Sigmoid colon (tissue), 7 donors: ENCODE results near the gene ACY1. TPM values are rescaled to one million over a fixed set of nuclear protein-coding genes. Genes with fewer than 3 reads are reported as not detected.

Source experiments
- DNase-seq: peaks from one replicate; pipeline ENCODE4 v3.0.0-alpha.2; 2019
- H3K27ac ChIP-seq, 4 donors: fragments of 200-600 bp; sonication (generic); one replicate each; pipeline ENCODE4 v1.5.1; 2016 to 2019; ENCODE audit warnings: mild to moderate bottlenecking in 1 of 4
- H3K27me3 ChIP-seq, 3 donors: fragments of 200-600 bp; sonication (generic); one replicate each; pipeline ENCODE4 v1.5.1; 2019; ENCODE audit warnings: mild to moderate bottlenecking in 1 of 3
- H3K36me3 ChIP-seq, 4 donors: fragments of 200-600 bp; sonication (generic); one replicate each; pipeline ENCODE4 v1.5.1; 2016 to 2019
- H3K4me1 ChIP-seq, 4 donors: fragments of 200-600 bp; sonication (generic); one replicate each; pipeline ENCODE4 v1.5.1; 2017 to 2019
- H3K4me3 ChIP-seq, 4 donors: fragments of 200-600 bp; sonication (generic); one replicate each; pipeline ENCODE4 v1.5.1; 2017 to 2019; ENCODE audit warnings: mild to moderate bottlenecking in 2 of 4, moderate library complexity in 1 of 4
- H3K9me3 ChIP-seq, 4 donors: fragments of 200-600 bp in 3 of 4; sonication (generic) in 3 of 4; one replicate each; pipeline versions ENCODE4 v1.5.1 to v1.6.1; 2013 to 2019
- CTCF ChIP-seq, 4 experiments: fragments of 450-650 bp in 3 of 4; fragments of 200-600 bp in 1 of 4; IDR thresholded peaks; one replicate each; pipeline ENCODE4 v1.5.1; 2016 to 2019; ENCODE audit warnings: antibody characterized with exemption in 4 of 4, mild to moderate bottlenecking in 3 of 4, moderate library complexity in 2 of 4
- EP300 ChIP-seq, 4 donors: sonication (generic); formaldehyde crosslinking; IDR thresholded peaks; one replicate each; pipeline ENCODE4 v1.6.1; 2017; ENCODE audit warnings: antibody characterized with exemption in 4 of 4
- POLR2A ChIP-seq, 2 donors: fragments of 450-650 bp; IDR thresholded peaks; one replicate each; pipeline ENCODE4 v1.6.1; 2016; ENCODE audit warnings: antibody characterized with exemption in 2 of 2, mild to moderate bottlenecking in 2 of 2, moderate library complexity in 2 of 2
- POLR2AphosphoS5 ChIP-seq, 4 donors: sonication (generic); formaldehyde crosslinking; IDR thresholded peaks; one replicate each; pipeline ENCODE4 v1.6.1; 2017; ENCODE audit warnings: antibody characterized with exemption in 4 of 4
- WGBS, 2 donors: extraction: QIAGEN DNeasy Blood & Tissue Kit; methylation state at CpG; one replicate each; pipeline ENCODE4 v1.1.7; 2013; 5-methylcytosine and 5-hydroxymethylcytosine counted together
- intact Hi-C: fragments of 100-400 bp; cut with DNase I; formaldehyde crosslinking; loops from one replicate; pipeline ENCODE4 v1.15.1; 2023
- polyA plus RNA-seq, 3 donors: library from polyadenylated mRNA; stranded (reverse); fragments of 200-250 nt; gene quantifications; one replicate each; pipeline ENCODE4 v1.2.3, GENCODE V29; 2013
- total RNA-seq, 4 donors: library from RNA; depleted of rRNA; stranded (reverse); fragments of >200 nt; gene quantifications; one replicate each; pipeline ENCODE4 v1.1.0, GENCODE V29; 2016
- donor health status: healthy with polysubstance abuse.
- donor health status: Bipolar disorder and iron deficiency.
- donor health status: healthy.

ACY1 gene
- total and polyA plus RNA-seq, 7 donors = 1.4 to 279 (median 25.3) TPM

- Histone ChIP-seq H3K27ac (peak overlapping the region in 3 of 4 donors; percentile 17 to 76 (median 34)), H3K9me3 (no peaks in the 10 kb centered on the region), H3K4me3 (no peak overlapping the region), H3K36me3 (no peaks in the 10 kb centered on the region), H3K4me1 (peaks cover 0 to 23% (median 19%) of the 10 kb centered on the region in 4 donors), H3K27me3 (no peaks in the 10 kb centered on the region)
- 82 to 87% methylated on average over 17 of the region's 17 CpGs for WGBS, 2 donors
- intact Hi-C loops = no loop called here
- DNase-seq = no peak
- TF ChIP-seq EP300 (IDR thresholded peaks at IDR 0.05) = no peak
- TF ChIP-seq CTCF (IDR thresholded peaks at IDR 0.05) = no peak
- no peak for TF ChIP-seq POLR2AphosphoS5 (IDR thresholded peaks at IDR 0.05)
- TF ChIP-seq POLR2A (IDR thresholded peaks at IDR 0.05) = no peak
Observed at GRCh38 chr3:52019352-52020080, 36.2 kb downstream of the ACY1 start.

- TF ChIP-seq CTCF (IDR thresholded peaks at IDR 0.05) (no peak), POLR2AphosphoS5 (IDR thresholded peaks at IDR 0.05) (no peak)
- WGBS, 2 donors = 92 to 94% methylated on average over 7 of the region's 7 CpGs
- intact Hi-C loops = no loop called here
- H3K9me3 ChIP-seq = no peaks in the 10 kb centered on the region
- H3K4me1 ChIP-seq = peaks cover 0 to 23% (median 19%) of the 10 kb centered on the region in 4 donors
- DNase-seq = no peak
- H3K4me3 ChIP-seq = no peak overlapping the region
- no peaks in the 10 kb centered on the region for H3K36me3 ChIP-seq
- H3K27ac ChIP-seq = peak overlapping the region in 1 of 4 donors; percentile 76
- H3K27me3 ChIP-seq = no peaks in the 10 kb centered on the region
Observed at GRCh38 chr3:52020796-52021195, 37.5 kb downstream of the ACY1 start.

- intact Hi-C loops = no loop called here
- H3K4me3 ChIP-seq = no peak overlapping the region
- no peak for DNase-seq
- H3K36me3 ChIP-seq = no peaks in the 10 kb centered on the region
- WGBS, 2 donors = 71 to 81% methylated on average over 10 of the region's 10 CpGs
- TF ChIP-seq POLR2AphosphoS5 (IDR thresholded peaks at IDR 0.05) (no peak), POLR2A (IDR thresholded peaks at IDR 0.05) (no peak), EP300 (IDR thresholded peaks at IDR 0.05) (no peak), CTCF (IDR thresholded peaks at IDR 0.05) (no peak)
- no peaks in the 10 kb centered on the region for H3K27me3 ChIP-seq
- peaks cover 0 to 23% (median 19%) of the 10 kb centered on the region in 4 donors for H3K4me1 ChIP-seq
- peak overlapping the region in 3 of 4 donors; percentile 21 to 76 (median 44) for H3K27ac ChIP-seq
- H3K9me3 ChIP-seq = no peaks in the 10 kb centered on the region
Observed at GRCh38 chr3:52021489-52022268, 38.3 kb downstream of the ACY1 start.

GRCh38 chr3:52022323-52023100 is 39.2 kb downstream of the ACY1 start:
- Histone ChIP-seq H3K4me3 (no peak overlapping the region), H3K36me3 (no peaks in the 10 kb centered on the region), H3K27me3 (no peaks in the 10 kb centered on the region), H3K9me3 (no peaks in the 10 kb centered on the region), H3K4me1 (peaks cover 0 to 23% (median 19%) of the 10 kb centered on the region in 4 donors), H3K27ac (peak overlapping the region in 3 of 4 donors; percentile 21 to 76 (median 44))
- DNase-seq = no peak
- no peak for TF ChIP-seq EP300 (IDR thresholded peaks at IDR 0.05)
- no peak for TF ChIP-seq POLR2A (IDR thresholded peaks at IDR 0.05)
- TF ChIP-seq POLR2AphosphoS5 (IDR thresholded peaks at IDR 0.05) = no peak
- no peak for TF ChIP-seq CTCF (IDR thresholded peaks at IDR 0.05)
- WGBS, 2 donors = 80 to 85% methylated on average over 20 of the region's 20 CpGs
- intact Hi-C loops = no loop called here
